GM12878 (cell line): ENCODE results near the gene HUNK. TPM values are rescaled to one million over a fixed set of nuclear protein-coding genes. Genes with fewer than 3 reads are reported as not detected.

Experiments used
- ATAC-seq: fragments of 200-7000 bp; cut with Tn5 transposase; 3 replicates; pipeline ENCODE4 v1.9.1; 2020; ENCODE audit warnings: mild to moderate bottlenecking, moderate library complexity
- BruUV-seq: library from RNA; stranded (reverse); fragments of 400-500 nt; replicated peaks from 2 replicates; lab custom pipeline; 2021; lab: Mats Ljungman, UMichigan
- CTCF ChIA-PET: fragments of 300-600 bp; sonication (Branson Sonifier 250); formaldehyde crosslinking; extraction: SDS; loops from one replicate; lab custom pipeline; 2021; ENCODE audit warnings: inconsistent platforms; lab: Yijun Ruan, JAX
- POLR2A ChIA-PET: fragments of 350-600 bp; formaldehyde crosslinking; extraction: SDS; loops from one replicate; lab custom pipeline; 2021; ENCODE audit warnings: inconsistent platforms; lab: Charles Lee
- RAD21 ChIA-PET: fragments of 300-600 bp; sonication (Branson Sonifier 250); formaldehyde crosslinking; loops from one replicate; lab custom pipeline; 2023; ENCODE audit warnings: antibody characterized with exemption; ENCODE audit not compliant: unreplicated experiment; lab: Charles Lee
- SMC1A ChIA-PET: fragments of 300-600 bp; sonication (Branson Sonifier 250); formaldehyde crosslinking; loops from one replicate; lab custom pipeline; 2023; ENCODE audit not compliant: unreplicated experiment, uncharacterized antibody; lab: Charles Lee
- DNase-seq: peaks from one replicate; pipeline ENCODE4 v3.0.0-alpha.2; 2011; ENCODE audit warnings: low read depth, low spot score
- FAIRE-seq: peaks from 3 replicates; lab custom pipeline; 2011; peaks lifted over from hg19 to GRCh38; lab: Jason Lieb, UNC
- H2AFZ ChIP-seq: 2 replicates; pipeline ENCODE4 v1.6.0; 2011; ENCODE audit warnings: low read depth, low read length, control low read depth; ENCODE audit not compliant: control insufficient read depth
- H3K27ac ChIP-seq: 2 replicates; pipeline ENCODE4 v1.5.1; 2011; ENCODE audit warnings: control low read depth; ENCODE audit not compliant: control insufficient read depth, insufficient read depth
- H3K27me3 ChIP-seq, 2 experiments: replicated peaks in 1 of 2; 2 replicates each; pipeline versions ENCODE4 v1.6.0 to v1.6.1; 2011; ENCODE audit warnings: low read length in 1 of 2; ENCODE audit not compliant: control insufficient read depth in 2 of 2, insufficient read depth in 2 of 2
- H3K36me3 ChIP-seq, 2 experiments: 2 replicates each; pipeline ENCODE4 v1.5.1; 2011; ENCODE audit warnings: low read length in 1 of 2; ENCODE audit not compliant: control insufficient read depth in 2 of 2, insufficient read depth in 2 of 2
- H3K4me1 ChIP-seq: 2 replicates; pipeline ENCODE4 v1.6.1; 2011; ENCODE audit warnings: mild to moderate bottlenecking, low read length, moderate library complexity, mixed read lengths; ENCODE audit not compliant: control insufficient read depth, insufficient read depth
- H3K4me2 ChIP-seq: 2 replicates; pipeline ENCODE4 v1.6.0; 2011; ENCODE audit warnings: control low read depth; ENCODE audit not compliant: control insufficient read depth, insufficient read depth
- H3K4me3 ChIP-seq: fragments of 200-600 bp; sonication (generic); 2 replicates; pipeline ENCODE4 v1.5.1; 2016
- H3K79me2 ChIP-seq: 2 replicates; pipeline ENCODE4 v1.6.0; 2011; ENCODE audit warnings: low read length; ENCODE audit not compliant: control insufficient read depth, insufficient read depth
- H3K9ac ChIP-seq: 2 replicates; pipeline ENCODE4 v1.8.0; 2011; ENCODE audit warnings: low read length, control low read depth, mixed read lengths; ENCODE audit not compliant: control insufficient read depth, insufficient read depth
- H3K9me3 ChIP-seq: replicated peaks from 3 replicates; pipeline ENCODE4 v1.5.1; 2011; ENCODE audit warnings: mild to moderate bottlenecking, low read length; ENCODE audit not compliant: control insufficient read depth, insufficient read depth
- H4K20me1 ChIP-seq: 2 replicates; pipeline ENCODE4 v1.6.0; 2011; ENCODE audit not compliant: control insufficient read depth, insufficient read depth
- CBX5 ChIP-seq: sonication (generic); IDR thresholded peaks from 2 replicates; pipeline ENCODE4 v1.6.1; 2016; ENCODE audit warnings: low read depth, moderate library complexity, mild to moderate bottlenecking, inconsistent platforms
- ETV6 ChIP-seq, 2 experiments: fragments of 450-650 bp in 1 of 2; IDR thresholded peaks in 1 of 2; conservative IDR thresholded peaks in 1 of 2; 2 replicates each; pipeline ENCODE4 v1.6.1; 2014; ENCODE audit warnings: antibody characterized with exemption in 1 of 2, borderline replicate concordance in 1 of 2, low read depth in 1 of 2, mild to moderate bottlenecking in 1 of 2, moderate library complexity in 1 of 2
- KAT2A ChIP-seq: conservative IDR thresholded peaks from 2 replicates; pipeline ENCODE4 v1.6.1; 2011; ENCODE audit warnings: low read depth, low read length; ENCODE audit not compliant: control insufficient read depth
- NFXL1 ChIP-seq: fragments of 450-650 bp; IDR thresholded peaks from 2 replicates; pipeline ENCODE4 v1.6.1; 2017; ENCODE audit warnings: antibody characterized with exemption, mild to moderate bottlenecking, borderline replicate concordance
- NFYB ChIP-seq: IDR thresholded peaks from 2 replicates; pipeline ENCODE4 v1.6.1; 2011; ENCODE audit warnings: low read depth, mild to moderate bottlenecking, low read length, improper control_type of control experiment, moderate library complexity; ENCODE audit not compliant: insufficient read depth
- NR2C1 ChIP-seq: fragments of 450-650 bp; IDR thresholded peaks from 2 replicates; pipeline ENCODE4 v1.6.1; 2017; ENCODE audit warnings: antibody characterized with exemption, mild to moderate bottlenecking, moderate library complexity
- SMAD1 ChIP-seq: fragments of 450-650 bp; IDR thresholded peaks from 2 replicates; pipeline ENCODE4 v1.6.1; 2018; ENCODE audit warnings: mild to moderate bottlenecking, low read depth; ENCODE audit not compliant: partially characterized antibody
- TCF12 ChIP-seq: IDR thresholded peaks from 2 replicates; pipeline ENCODE4 v1.6.1; 2011; ENCODE audit warnings: low read depth, mild to moderate bottlenecking, low read length
- TCF7 ChIP-seq: IDR thresholded peaks from 2 replicates; pipeline ENCODE4 v1.6.1; 2014; ENCODE audit warnings: antibody characterized with exemption, borderline replicate concordance
- YY1 ChIP-seq: IDR thresholded peaks from 2 replicates; pipeline ENCODE4 v1.6.1; 2011; ENCODE audit warnings: low read depth, mild to moderate bottlenecking, low read length
- ZNF24 ChIP-seq: fragments of 450-650 bp; IDR thresholded peaks from 2 replicates; pipeline ENCODE4 v1.6.1; 2017; ENCODE audit warnings: antibody characterized with exemption, mild to moderate bottlenecking
- WGBS: methylation state at CpG from one replicate; pipeline ENCODE4 v1.1.6; 2016; ENCODE audit warnings: low lambda C conversion rate; ENCODE audit not compliant: insufficient replicate concordance, insufficient coverage; ENCODE audit errors: missing lambda C conversion rate; 5-methylcytosine and 5-hydroxymethylcytosine counted together
- in situ Hi-C: fragments of 300-500 bp; cut with MboI; formaldehyde crosslinking; loops from 9 replicates; pipeline ENCODE4 v1.14.3; 2018; ENCODE audit warnings: mixed read lengths
- intact Hi-C: fragments of 100-400 bp; cut with micrococcal nuclease; formaldehyde crosslinking; loops from one replicate; pipeline ENCODE4 v1.14.2; 2022; ENCODE audit not compliant: unreplicated experiment
- polyA plus RNA-seq, 11 experiments: library from polyadenylated mRNA; depleted of rRNA in 4 of 11; unstranded in 6 of 11; stranded (reverse) in 5 of 11; fragments of >200 nt; fragmentation: Nextera tagmentation in 4 of 11; fragmentation: Illumina TruSeq in 1 of 11; extraction: Ambion mirVana in 4 of 11; extraction: Trizol in 1 of 11; gene quantifications; 1 replicate in 1 of 11; 2 replicates in 10 of 11; pipeline versions ENCODE4 v1.2.1 to v1.2.3, GENCODE V29; 2011 to 2016; ENCODE audit warnings: inconsistent platforms in 2 of 11, missing spikeins in 2 of 11, low read depth in 1 of 11
- total RNA-seq, 4 experiments: library from RNA; depleted of rRNA in 3 of 4; stranded (reverse); fragments of >200 nt in 3 of 4; fragmentation: Illumina TruSeq in 1 of 4; extraction: Trizol in 1 of 4; gene quantifications; 2 replicates each; pipeline versions ENCODE4 v1.2.1 to v1.2.3, GENCODE V29; 2013 to 2021
- TF ChIP-seq, protein P1 (sequence below): fragments of 150-350 bp; IDR thresholded peaks from 2 replicates; pipeline ENCODE4 v1.6.1; 2016; ENCODE audit warnings: low read depth, low read length
- TF ChIP-seq, protein P2 (sequence below): IDR thresholded peaks from 2 replicates; pipeline ENCODE4 v1.6.1; 2012; ENCODE audit warnings: low read depth, low read length, improper control_type of control experiment

The HUNK gene
- total and polyA plus RNA-seq, 10 of the 15 experiments (the other 5 are each of a cell fraction or from before 2014, with no cell fraction given): under 0.01 to 0.14 (median 0.03) TPM; not detected in 7

DNA sequence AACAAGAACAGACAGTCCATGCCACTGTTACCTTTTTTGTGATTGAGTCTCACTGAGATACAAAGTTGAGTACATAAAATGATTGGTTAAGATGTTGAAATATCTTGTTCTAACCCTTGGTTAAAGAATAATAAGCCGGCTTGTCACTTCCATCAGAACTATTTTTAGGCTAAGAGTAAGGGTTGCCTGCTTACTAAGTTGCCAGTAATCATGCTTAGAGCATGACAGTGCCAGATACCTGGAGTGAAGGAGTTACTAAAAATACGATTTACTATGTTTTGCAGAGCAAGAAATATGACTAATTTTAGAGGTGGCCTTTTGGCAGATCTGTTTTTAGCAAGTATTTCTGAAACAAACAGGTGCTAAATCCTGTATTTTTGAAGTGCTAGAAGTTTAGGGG lies 6.0 kb downstream of the HUNK start:
- no peak for DNase-seq
- ChIA-PET SMC1A (no interaction called here), POLR2A (no interaction called here), RAD21 (no interaction called here), CTCF (no interaction called here)
- H2AFZ ChIP-seq: no peak overlapping the region
- no peaks in the 10 kb centered on the region; the same call in 2 of the 3 replicates for H3K9me3 ChIP-seq
- H3K4me2 ChIP-seq: no peak overlapping the region
- BruUV-seq: no TSS peak
- peaks cover 0 to 4% of the 10 kb centered on the region in 2 experiments; a peak in 3 of 4 replicates for H3K27me3 ChIP-seq
- in situ Hi-C loops: no loop called here
- intact Hi-C loops: no loop called here
- no peak overlapping the region for H3K9ac ChIP-seq
- no peaks in the 10 kb centered on the region for H3K79me2 ChIP-seq
- no peak overlapping the region for H3K27ac ChIP-seq
- no peak for FAIRE-seq
- H3K4me3 ChIP-seq: no peak overlapping the region
- no peaks in the 10 kb centered on the region; the same call in 1 of the 2 replicates for H4K20me1 ChIP-seq
- no peaks in the 10 kb centered on the region for H3K4me1 ChIP-seq
- TF ChIP-seq NFYB (no peak), TCF12 (no peak), CBX5 (no peak), ZNF24 (no peak), NR2C1 (no peak), SMAD1 (no peak), TCF7 (no peak), NFXL1 (no peak), KAT2A (no peak), YY1 (no peak), ETV6 (conservative IDR thresholded peaks at IDR 0.05 in 1 of 2, IDR thresholded peaks at IDR 0.05 in 1 of 2; ENCODE audit: borderline replicate concordance in 1 of 2, low read depth in 1 of 2) (no peak)
- TF ChIP-seq, protein P1, sequence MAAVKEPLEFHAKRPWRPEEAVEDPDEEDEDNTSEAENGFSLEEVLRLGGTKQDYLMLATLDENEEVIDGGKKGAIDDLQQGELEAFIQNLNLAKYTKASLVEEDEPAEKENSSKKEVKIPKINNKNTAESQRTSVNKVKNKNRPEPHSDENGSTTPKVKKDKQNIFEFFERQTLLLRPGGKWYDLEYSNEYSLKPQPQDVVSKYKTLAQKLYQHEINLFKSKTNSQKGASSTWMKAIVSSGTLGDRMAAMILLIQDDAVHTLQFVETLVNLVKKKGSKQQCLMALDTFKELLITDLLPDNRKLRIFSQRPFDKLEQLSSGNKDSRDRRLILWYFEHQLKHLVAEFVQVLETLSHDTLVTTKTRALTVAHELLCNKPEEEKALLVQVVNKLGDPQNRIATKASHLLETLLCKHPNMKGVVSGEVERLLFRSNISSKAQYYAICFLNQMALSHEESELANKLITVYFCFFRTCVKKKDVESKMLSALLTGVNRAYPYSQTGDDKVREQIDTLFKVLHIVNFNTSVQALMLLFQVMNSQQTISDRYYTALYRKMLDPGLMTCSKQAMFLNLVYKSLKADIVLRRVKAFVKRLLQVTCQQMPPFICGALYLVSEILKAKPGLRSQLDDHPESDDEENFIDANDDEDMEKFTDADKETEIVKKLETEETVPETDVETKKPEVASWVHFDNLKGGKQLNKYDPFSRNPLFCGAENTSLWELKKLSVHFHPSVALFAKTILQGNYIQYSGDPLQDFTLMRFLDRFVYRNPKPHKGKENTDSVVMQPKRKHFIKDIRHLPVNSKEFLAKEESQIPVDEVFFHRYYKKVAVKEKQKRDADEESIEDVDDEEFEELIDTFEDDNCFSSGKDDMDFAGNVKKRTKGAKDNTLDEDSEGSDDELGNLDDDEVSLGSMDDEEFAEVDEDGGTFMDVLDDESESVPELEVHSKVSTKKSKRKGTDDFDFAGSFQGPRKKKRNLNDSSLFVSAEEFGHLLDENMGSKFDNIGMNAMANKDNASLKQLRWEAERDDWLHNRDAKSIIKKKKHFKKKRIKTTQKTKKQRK: no peak
- TF ChIP-seq, protein P2, sequence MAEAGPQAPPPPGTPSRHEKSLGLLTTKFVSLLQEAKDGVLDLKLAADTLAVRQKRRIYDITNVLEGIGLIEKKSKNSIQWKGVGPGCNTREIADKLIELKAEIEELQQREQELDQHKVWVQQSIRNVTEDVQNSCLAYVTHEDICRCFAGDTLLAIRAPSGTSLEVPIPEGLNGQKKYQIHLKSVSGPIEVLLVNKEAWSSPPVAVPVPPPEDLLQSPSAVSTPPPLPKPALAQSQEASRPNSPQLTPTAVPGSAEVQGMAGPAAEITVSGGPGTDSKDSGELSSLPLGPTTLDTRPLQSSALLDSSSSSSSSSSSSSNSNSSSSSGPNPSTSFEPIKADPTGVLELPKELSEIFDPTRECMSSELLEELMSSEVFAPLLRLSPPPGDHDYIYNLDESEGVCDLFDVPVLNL: no peak
- WGBS: 15% methylated on average over 2 of the region's 2 CpGs
- ATAC-seq: no peak
- no peaks in the 10 kb centered on the region for H3K36me3 ChIP-seq
